ENCODE measurements around the gene HNRNPA1L2.
"Not testable (repeated sequence)": the region's sequence is repeated elsewhere in the genome, so short reads cannot be mapped to it uniquely, and the experiment has no call there.

DNA sequence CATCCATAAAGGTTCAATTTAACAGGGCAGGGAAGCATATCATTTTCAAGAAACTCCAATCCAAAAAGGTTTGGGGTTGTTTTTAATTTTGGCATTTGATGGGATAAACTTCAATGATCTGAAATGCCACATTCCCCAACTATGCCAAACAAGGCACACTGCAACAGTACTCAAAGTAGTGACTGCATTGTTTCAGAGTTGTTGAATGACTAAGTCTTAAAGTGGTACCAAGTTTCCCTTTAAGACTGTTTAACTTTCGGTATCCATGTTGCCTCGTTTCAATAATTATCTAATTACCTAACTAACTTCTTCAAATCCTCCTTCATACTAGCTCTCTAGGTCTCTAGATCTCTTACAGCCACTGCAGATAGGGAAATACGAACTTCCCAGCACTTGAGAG is 48.4 kb upstream of the HNRNPA1L2 start:
- TF ChIP-seq, protein P1, sequence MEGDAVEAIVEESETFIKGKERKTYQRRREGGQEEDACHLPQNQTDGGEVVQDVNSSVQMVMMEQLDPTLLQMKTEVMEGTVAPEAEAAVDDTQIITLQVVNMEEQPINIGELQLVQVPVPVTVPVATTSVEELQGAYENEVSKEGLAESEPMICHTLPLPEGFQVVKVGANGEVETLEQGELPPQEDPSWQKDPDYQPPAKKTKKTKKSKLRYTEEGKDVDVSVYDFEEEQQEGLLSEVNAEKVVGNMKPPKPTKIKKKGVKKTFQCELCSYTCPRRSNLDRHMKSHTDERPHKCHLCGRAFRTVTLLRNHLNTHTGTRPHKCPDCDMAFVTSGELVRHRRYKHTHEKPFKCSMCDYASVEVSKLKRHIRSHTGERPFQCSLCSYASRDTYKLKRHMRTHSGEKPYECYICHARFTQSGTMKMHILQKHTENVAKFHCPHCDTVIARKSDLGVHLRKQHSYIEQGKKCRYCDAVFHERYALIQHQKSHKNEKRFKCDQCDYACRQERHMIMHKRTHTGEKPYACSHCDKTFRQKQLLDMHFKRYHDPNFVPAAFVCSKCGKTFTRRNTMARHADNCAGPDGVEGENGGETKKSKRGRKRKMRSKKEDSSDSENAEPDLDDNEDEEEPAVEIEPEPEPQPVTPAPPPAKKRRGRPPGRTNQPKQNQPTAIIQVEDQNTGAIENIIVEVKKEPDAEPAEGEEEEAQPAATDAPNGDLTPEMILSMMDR (IDR thresholded peaks at IDR 0.05), result not testable (repeated sequence)
- not testable (repeated sequence) for TF ChIP-seq POLR2A (IDR thresholded peaks at IDR 0.05)
